Keratinocyte (primary cell): ENCODE results near the gene CGN. TPM values are rescaled to one million over a fixed set of nuclear protein-coding genes. Genes with fewer than 3 reads are reported as not detected.

Source experiments
- DNase-seq: peaks from one replicate; pipeline ENCODE4 v3.0.0-alpha.2; 2011; ENCODE audit warnings: low read depth, missing footprints, low spot score
- FAIRE-seq: peaks from 2 replicates; lab custom pipeline; 2011; peaks lifted over from hg19 to GRCh38; lab: Jason Lieb, UNC
- H2AFZ ChIP-seq: 2 replicates; pipeline ENCODE4 v1.6.0; 2012; ENCODE audit warnings: low read length, control low read depth, inconsistent platforms; ENCODE audit not compliant: control insufficient read depth
- H3K27ac ChIP-seq: 2 replicates; pipeline ENCODE4 v1.5.1; 2011; ENCODE audit warnings: low read length; ENCODE audit not compliant: control insufficient read depth, insufficient read depth
- H3K27me3 ChIP-seq: 3 replicates; pipeline ENCODE4 v1.6.0; 2011; ENCODE audit warnings: low read length; ENCODE audit not compliant: control insufficient read depth, insufficient read depth; ENCODE audit errors: extremely low read depth
- H3K36me3 ChIP-seq, 2 experiments: 2 replicates in 1 of 2; 3 replicates in 1 of 2; pipeline ENCODE4 v1.5.1; 2011; ENCODE audit warnings: low read length in 2 of 2, mild to moderate bottlenecking in 1 of 2; ENCODE audit not compliant: control insufficient read depth in 2 of 2, insufficient read depth in 2 of 2; ENCODE audit errors: extremely low read depth in 1 of 2
- H3K4me1 ChIP-seq: 3 replicates; pipeline ENCODE4 v1.5.1; 2011; ENCODE audit warnings: low read length; ENCODE audit not compliant: control insufficient read depth, insufficient read depth; ENCODE audit errors: extremely low read depth
- H3K4me2 ChIP-seq: 3 replicates; pipeline ENCODE4 v1.6.0; 2011; ENCODE audit warnings: low read depth, low read length; ENCODE audit not compliant: control insufficient read depth, insufficient read depth; ENCODE audit errors: extremely low read depth
- H3K4me3 ChIP-seq, 3 experiments: fragments of 200-600 bp in 1 of 3; sonication (generic) in 1 of 3; 2 replicates in 2 of 3; 3 replicates in 1 of 3; pipeline ENCODE4 v1.5.1; 2011 to 2016; ENCODE audit warnings: low read length in 3 of 3, mild to moderate bottlenecking in 3 of 3, control low read depth in 2 of 3, inconsistent platforms in 1 of 3, low read depth in 1 of 3, mixed read lengths in 1 of 3, mixed run types in 1 of 3, moderate library complexity in 1 of 3; ENCODE audit not compliant: control insufficient read depth in 2 of 3, insufficient read depth in 2 of 3; ENCODE audit errors: extremely low read depth in 1 of 3
- H3K79me2 ChIP-seq: 2 replicates; pipeline ENCODE4 v1.6.0; 2012; ENCODE audit warnings: low read length; ENCODE audit not compliant: control insufficient read depth, insufficient read depth
- H3K9ac ChIP-seq: 3 replicates; pipeline ENCODE4 v1.6.0; 2011; ENCODE audit warnings: low read length; ENCODE audit not compliant: control insufficient read depth, insufficient read depth; ENCODE audit errors: extremely low read depth
- H3K9me1 ChIP-seq: 3 replicates; pipeline ENCODE4 v1.6.0; 2011; ENCODE audit warnings: low read length; ENCODE audit not compliant: control insufficient read depth, insufficient read depth; ENCODE audit errors: extremely low read depth
- H3K9me3 ChIP-seq: 2 replicates; pipeline ENCODE4 v1.5.1; 2012; ENCODE audit warnings: low read depth, low read length; ENCODE audit not compliant: control insufficient read depth
- H4K20me1 ChIP-seq: 3 replicates; pipeline ENCODE4 v1.6.0; 2011; ENCODE audit warnings: low read length; ENCODE audit not compliant: control insufficient read depth, insufficient read depth; ENCODE audit errors: extremely low read depth
- EZH2 ChIP-seq: IDR thresholded peaks from one replicate; pipeline ENCODE4 v1.6.1; 2012; ENCODE audit warnings: inconsistent platforms, mild to moderate bottlenecking, low read length, moderate library complexity
- dilution Hi-C: fragments of 300-500 bp; cut with MboI; formaldehyde crosslinking; loops from one replicate; pipeline ENCODE4 v1.7.0; 2020; ENCODE audit warnings: low sequenced_read_pairs; ENCODE audit not compliant: extremely low pct_ligation_motif_present
- polyA plus RNA-seq, 5 experiments: library from polyadenylated mRNA; depleted of rRNA in 3 of 5; stranded (reverse) in 3 of 5; stranded (forward) in 1 of 5; unstranded in 1 of 5; fragments of >200 nt; gene quantifications; 1 replicate in 1 of 5; 2 replicates in 3 of 5; 3 replicates in 1 of 5; pipeline versions ENCODE4 v1.2.1 to v1.2.3, GENCODE V29; 2011 to 2012; ENCODE audit warnings: missing spikeins in 2 of 5, low read depth in 1 of 5, low replicate concordance in 1 of 5
- TF ChIP-seq, protein P1 (sequence below), 3 experiments: IDR thresholded peaks in 1 of 3; conservative IDR thresholded peaks in 1 of 3; optimal IDR thresholded peaks in 1 of 3; 2 replicates in 2 of 3; 3 replicates in 1 of 3; pipeline versions ENCODE3 to v1.5.1; 2011; ENCODE audit warnings: low read length in 3 of 3, mild to moderate bottlenecking in 3 of 3, moderate library complexity in 2 of 3, control low read depth in 1 of 3, inconsistent platforms in 1 of 3; ENCODE audit not compliant: insufficient read depth in 2 of 3; ENCODE audit errors: extremely low read depth in 1 of 3

CGN gene
- polyA plus RNA-seq, 1 donor (not counting 4 experiments of a cell fraction or from before 2014, with no cell fraction given) = 2.9 TPM

DNA sequence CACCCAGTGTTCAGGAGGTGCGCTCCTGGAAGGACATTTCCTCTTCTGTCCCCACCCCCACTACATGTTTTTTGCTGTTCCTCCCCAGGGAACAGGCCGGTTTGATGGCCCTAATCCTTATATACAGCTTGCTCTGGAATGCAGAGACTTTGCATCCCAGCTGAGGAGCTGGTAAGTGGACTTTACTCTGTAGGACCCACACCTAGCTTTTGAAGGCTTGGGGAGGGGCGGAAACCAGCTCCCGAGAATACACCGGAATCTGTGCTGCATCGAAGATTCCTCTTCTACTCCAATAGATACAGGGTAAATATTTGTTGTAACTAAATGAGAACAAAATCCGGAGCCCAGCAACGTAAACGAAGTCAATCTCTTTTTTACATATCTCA, 1.2 kb upstream of the CGN start:
- H3K36me3 ChIP-seq = no peaks in the 10 kb centered on the region
- H3K9ac ChIP-seq = no peak overlapping the region
- peaks cover 38% of the 10 kb centered on the region for H3K4me1 ChIP-seq
- no peak overlapping the region for H2AFZ ChIP-seq
- TF ChIP-seq, protein P1, sequence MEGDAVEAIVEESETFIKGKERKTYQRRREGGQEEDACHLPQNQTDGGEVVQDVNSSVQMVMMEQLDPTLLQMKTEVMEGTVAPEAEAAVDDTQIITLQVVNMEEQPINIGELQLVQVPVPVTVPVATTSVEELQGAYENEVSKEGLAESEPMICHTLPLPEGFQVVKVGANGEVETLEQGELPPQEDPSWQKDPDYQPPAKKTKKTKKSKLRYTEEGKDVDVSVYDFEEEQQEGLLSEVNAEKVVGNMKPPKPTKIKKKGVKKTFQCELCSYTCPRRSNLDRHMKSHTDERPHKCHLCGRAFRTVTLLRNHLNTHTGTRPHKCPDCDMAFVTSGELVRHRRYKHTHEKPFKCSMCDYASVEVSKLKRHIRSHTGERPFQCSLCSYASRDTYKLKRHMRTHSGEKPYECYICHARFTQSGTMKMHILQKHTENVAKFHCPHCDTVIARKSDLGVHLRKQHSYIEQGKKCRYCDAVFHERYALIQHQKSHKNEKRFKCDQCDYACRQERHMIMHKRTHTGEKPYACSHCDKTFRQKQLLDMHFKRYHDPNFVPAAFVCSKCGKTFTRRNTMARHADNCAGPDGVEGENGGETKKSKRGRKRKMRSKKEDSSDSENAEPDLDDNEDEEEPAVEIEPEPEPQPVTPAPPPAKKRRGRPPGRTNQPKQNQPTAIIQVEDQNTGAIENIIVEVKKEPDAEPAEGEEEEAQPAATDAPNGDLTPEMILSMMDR (optimal IDR thresholded peaks at IDR 0.05 in 1 of 3, IDR thresholded peaks at IDR 0.05 in 1 of 3, conservative IDR thresholded peaks at IDR 0.05 in 1 of 3; ENCODE audit: extremely low read depth in 1 of 3, insufficient read depth in 2 of 3, low read length in 3 of 3) = no peak
- TF ChIP-seq EZH2 = no peak
- H3K27me3 ChIP-seq = no peaks in the 10 kb centered on the region
- H3K79me2 ChIP-seq = no peaks in the 10 kb centered on the region
- no peak overlapping the region for H3K27ac ChIP-seq
- H3K4me3 ChIP-seq = no peak overlapping the region
- H3K9me3 ChIP-seq = no peaks in the 10 kb centered on the region
- no peaks in the 10 kb centered on the region for H4K20me1 ChIP-seq
- H3K9me1 ChIP-seq = no peaks in the 10 kb centered on the region
- H3K4me2 ChIP-seq = peak overlapping the region; percentile 95
- no peak for DNase-seq
- FAIRE-seq = no peak
- dilution Hi-C loops = no loop called here

GRCh38 chr1:151510614-151510956, 602 bp upstream of the CGN start:
- H3K4me3 ChIP-seq = peak overlapping the region; percentile 59 to 84 (median 74)
- H3K27ac ChIP-seq = no peak overlapping the region
- H3K36me3 ChIP-seq = no peaks in the 10 kb centered on the region
- H3K79me2 ChIP-seq = no peaks in the 10 kb centered on the region
- H3K27me3 ChIP-seq = no peaks in the 10 kb centered on the region
- H2AFZ ChIP-seq = peak overlapping the region; percentile 74
- peak overlapping the region; percentile 73 for H3K9ac ChIP-seq
- peak overlapping the region; percentile 95 for H3K4me2 ChIP-seq
- FAIRE-seq (no peak), DNase-seq (no peak)
- no peaks in the 10 kb centered on the region for H3K9me3 ChIP-seq
- no peaks in the 10 kb centered on the region for H3K9me1 ChIP-seq
- H3K4me1 ChIP-seq = peaks cover 38% of the 10 kb centered on the region
- no peak for TF ChIP-seq EZH2
- dilution Hi-C loops = no loop called here
- H4K20me1 ChIP-seq = no peaks in the 10 kb centered on the region

GRCh38 chr1:151511636-151512215, 539 bp downstream of the CGN start:
- peaks cover 48% of the 10 kb centered on the region for H3K4me1 ChIP-seq
- peak overlapping the region; percentile 52 for H3K27ac ChIP-seq
- H3K36me3 ChIP-seq = no peaks in the 10 kb centered on the region
- dilution Hi-C loops = no loop called here
- H4K20me1 ChIP-seq = no peaks in the 10 kb centered on the region
- TF ChIP-seq, protein P1 (optimal IDR thresholded peaks at IDR 0.05 in 1 of 3, IDR thresholded peaks at IDR 0.05 in 1 of 3, conservative IDR thresholded peaks at IDR 0.05 in 1 of 3; ENCODE audit: extremely low read depth in 1 of 3, insufficient read depth in 2 of 3, low read length in 3 of 3) = peak in 2 of 3 experiments; percentile 10 to 13
- TF ChIP-seq EZH2 = no peak
- peaks cover 2% of the 10 kb centered on the region for H3K9me1 ChIP-seq
- no peak for FAIRE-seq
- H3K4me3 ChIP-seq = peak overlapping the region; percentile 59 to 84 (median 74)
- H3K79me2 ChIP-seq = no peaks in the 10 kb centered on the region
- H3K4me2 ChIP-seq = peak overlapping the region; percentile 95
- H3K9ac ChIP-seq = peak overlapping the region; percentile 73
- no peaks in the 10 kb centered on the region for H3K27me3 ChIP-seq
- H3K9me3 ChIP-seq = no peaks in the 10 kb centered on the region
- H2AFZ ChIP-seq = peak overlapping the region; percentile 78
- DNase-seq = no peak
